ENCODE results near the gene THSD4.

The THSD4 gene

DNA sequence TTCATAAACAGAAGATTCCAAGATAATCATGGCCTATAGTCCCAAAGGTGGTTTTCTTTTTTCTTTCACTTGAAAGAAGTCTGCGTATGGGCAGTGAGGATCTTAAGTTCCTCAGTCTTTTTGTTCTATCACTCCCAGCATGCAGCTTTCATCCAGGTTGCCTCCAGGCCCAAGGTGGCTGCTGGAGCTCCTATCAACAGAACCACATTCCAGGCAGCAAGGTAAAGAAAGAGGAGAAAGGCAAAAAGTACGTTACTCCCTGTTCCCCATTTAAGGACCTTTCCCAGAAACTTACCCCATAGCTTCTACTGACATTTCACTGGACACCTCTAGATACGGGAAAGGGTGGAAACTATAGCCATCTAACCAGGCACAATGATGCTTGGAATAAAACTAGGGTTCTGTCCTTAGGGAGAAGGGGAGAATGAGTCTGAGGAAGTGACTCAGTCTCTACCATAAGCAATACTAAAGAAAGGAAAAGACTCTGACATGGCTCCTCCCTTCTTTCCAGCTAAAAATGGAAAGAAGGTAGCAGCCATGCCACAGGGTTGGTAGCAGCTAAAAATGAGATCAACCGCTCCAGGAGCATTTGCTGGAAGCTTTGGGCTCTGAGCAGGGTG is 381.2 kb downstream of the THSD4 start:
- H3K4me2 ChIP-seq (ENCODE audit: low read length): no peak overlapping the region
- H3K9me2 ChIP-seq (replicated peaks; ENCODE audit: control insufficient read depth, low read length): no peaks in the 10 kb centered on the region
- H3K27me3 ChIP-seq (ENCODE audit: control insufficient read depth, low read length): no peaks in the 10 kb centered on the region
- H3K79me2 ChIP-seq (ENCODE audit: control insufficient read depth, low read length): no peaks in the 10 kb centered on the region
- no peak for TF ChIP-seq EZH2phosphoT487 (IDR thresholded peaks at IDR 0.05; ENCODE audit: borderline replicate concordance, low read length)
- TF ChIP-seq, protein P1, sequence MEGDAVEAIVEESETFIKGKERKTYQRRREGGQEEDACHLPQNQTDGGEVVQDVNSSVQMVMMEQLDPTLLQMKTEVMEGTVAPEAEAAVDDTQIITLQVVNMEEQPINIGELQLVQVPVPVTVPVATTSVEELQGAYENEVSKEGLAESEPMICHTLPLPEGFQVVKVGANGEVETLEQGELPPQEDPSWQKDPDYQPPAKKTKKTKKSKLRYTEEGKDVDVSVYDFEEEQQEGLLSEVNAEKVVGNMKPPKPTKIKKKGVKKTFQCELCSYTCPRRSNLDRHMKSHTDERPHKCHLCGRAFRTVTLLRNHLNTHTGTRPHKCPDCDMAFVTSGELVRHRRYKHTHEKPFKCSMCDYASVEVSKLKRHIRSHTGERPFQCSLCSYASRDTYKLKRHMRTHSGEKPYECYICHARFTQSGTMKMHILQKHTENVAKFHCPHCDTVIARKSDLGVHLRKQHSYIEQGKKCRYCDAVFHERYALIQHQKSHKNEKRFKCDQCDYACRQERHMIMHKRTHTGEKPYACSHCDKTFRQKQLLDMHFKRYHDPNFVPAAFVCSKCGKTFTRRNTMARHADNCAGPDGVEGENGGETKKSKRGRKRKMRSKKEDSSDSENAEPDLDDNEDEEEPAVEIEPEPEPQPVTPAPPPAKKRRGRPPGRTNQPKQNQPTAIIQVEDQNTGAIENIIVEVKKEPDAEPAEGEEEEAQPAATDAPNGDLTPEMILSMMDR (IDR thresholded peaks at IDR 0.05; ENCODE audit: low read depth, low read length, poor library complexity, severe bottlenecking): no peak
- no peaks in the 10 kb centered on the region for H3K4me1 ChIP-seq (ENCODE audit: control insufficient read depth, low read length)
- H3K36me3 ChIP-seq (ENCODE audit: control insufficient read depth, low read length): no peaks in the 10 kb centered on the region
- H3F3A ChIP-seq (ENCODE audit: control insufficient read depth, insufficient read depth): no peaks in the 10 kb centered on the region
- peaks cover 2% of the 10 kb centered on the region; the same call in 1 of the 2 replicates for H3K9me3 ChIP-seq (ENCODE audit: control insufficient read depth, insufficient read depth, low read length)
- H4K20me1 ChIP-seq (ENCODE audit: control insufficient read depth, insufficient read depth, low read depth, low read length): no peaks in the 10 kb centered on the region
- no peak overlapping the region for H3K27ac ChIP-seq (ENCODE audit: low read depth, low read length)
- H3K4me3 ChIP-seq (ENCODE audit: low read length): no peak overlapping the region

DNA sequence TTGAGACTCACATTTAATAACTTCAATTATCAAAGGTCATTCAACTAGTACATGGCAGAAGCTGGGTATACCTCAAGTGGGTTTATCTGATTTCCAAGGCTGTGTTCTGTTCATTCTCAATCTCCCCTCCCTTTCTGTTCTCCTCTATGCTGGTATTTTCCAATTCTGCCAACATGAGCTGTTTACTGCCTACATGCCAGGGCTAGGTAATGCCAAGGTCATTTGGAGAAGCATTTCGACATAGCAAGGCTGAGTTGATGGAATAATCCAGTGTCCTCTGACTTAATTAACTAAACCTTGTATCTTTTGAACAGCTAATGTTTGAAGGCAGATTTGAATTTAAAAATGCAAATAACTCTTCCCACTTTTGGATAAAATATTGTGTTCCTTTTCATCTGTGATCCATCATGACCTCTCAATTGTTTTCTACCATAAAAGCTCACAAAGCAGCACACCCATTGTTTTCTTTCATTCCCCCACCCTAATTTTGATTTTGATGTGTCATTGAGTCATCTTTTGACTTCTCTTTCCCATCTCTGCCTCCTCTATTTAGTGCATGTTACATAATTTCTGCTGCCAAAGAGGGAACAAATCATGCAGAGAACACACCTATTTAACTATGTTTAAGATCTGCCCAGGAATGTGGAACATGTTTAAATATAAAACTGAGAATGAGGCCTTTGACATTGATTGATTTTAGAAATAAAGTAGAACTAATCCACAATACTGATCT is 386.2 kb downstream of the THSD4 start:
- TF ChIP-seq, protein P1 (IDR thresholded peaks at IDR 0.05; ENCODE audit: low read depth, low read length, poor library complexity, severe bottlenecking): no peak
- TF ChIP-seq EZH2phosphoT487 (IDR thresholded peaks at IDR 0.05; ENCODE audit: borderline replicate concordance, low read length): no peak
- H3K9me3 ChIP-seq (ENCODE audit: control insufficient read depth, insufficient read depth, low read length): peaks cover 3% of the 10 kb centered on the region; the same call in 1 of the 2 replicates
- H3K79me2 ChIP-seq (ENCODE audit: control insufficient read depth, low read length): no peaks in the 10 kb centered on the region
- H3K27me3 ChIP-seq (ENCODE audit: control insufficient read depth, low read length): no peaks in the 10 kb centered on the region
- no peaks in the 10 kb centered on the region for H3K9me2 ChIP-seq (replicated peaks; ENCODE audit: control insufficient read depth, low read length)
- H3F3A ChIP-seq (ENCODE audit: control insufficient read depth, insufficient read depth): no peaks in the 10 kb centered on the region
- no peaks in the 10 kb centered on the region for H3K36me3 ChIP-seq (ENCODE audit: control insufficient read depth, low read length)
- H3K4me2 ChIP-seq (ENCODE audit: low read length): no peak overlapping the region
- no peaks in the 10 kb centered on the region for H4K20me1 ChIP-seq (ENCODE audit: control insufficient read depth, insufficient read depth, low read depth, low read length)
- no peak overlapping the region for H3K27ac ChIP-seq (ENCODE audit: low read depth, low read length)
- H3K4me3 ChIP-seq (ENCODE audit: low read length): no peak overlapping the region
- no peaks in the 10 kb centered on the region for H3K4me1 ChIP-seq (ENCODE audit: control insufficient read depth, low read length)

DNA sequence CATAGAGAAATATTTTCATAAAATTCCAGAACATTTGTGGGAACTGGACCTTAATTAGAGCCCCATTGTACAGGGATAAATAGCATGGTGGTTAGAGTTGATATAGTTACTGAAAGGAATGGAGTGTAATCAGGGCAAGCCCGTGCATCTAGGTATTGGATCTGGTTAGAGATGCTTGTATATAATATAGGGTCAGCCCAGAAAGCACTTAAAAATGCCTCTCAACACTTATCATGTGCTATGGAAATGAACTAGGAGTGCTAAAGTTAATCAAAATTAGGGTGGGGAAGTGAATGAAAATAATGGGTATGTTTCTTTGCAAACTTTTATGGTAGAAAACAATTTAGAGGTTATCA is 386.8 kb downstream of the THSD4 start:
- Histone ChIP-seq H3K9me2 (replicated peaks; ENCODE audit: control insufficient read depth, low read length) (no peaks in the 10 kb centered on the region), H3K79me2 (ENCODE audit: control insufficient read depth, low read length) (no peaks in the 10 kb centered on the region), H3K4me3 (ENCODE audit: low read length) (no peak overlapping the region), H3F3A (ENCODE audit: control insufficient read depth, insufficient read depth) (no peaks in the 10 kb centered on the region), H3K27me3 (ENCODE audit: control insufficient read depth, low read length) (no peaks in the 10 kb centered on the region), H3K9me3 (ENCODE audit: control insufficient read depth, insufficient read depth, low read length) (peaks cover 3% of the 10 kb centered on the region; the same call in 1 of the 2 replicates), H3K27ac (ENCODE audit: low read depth, low read length) (no peak overlapping the region), H3K4me2 (ENCODE audit: low read length) (no peak overlapping the region), H3K4me1 (ENCODE audit: control insufficient read depth, low read length) (no peaks in the 10 kb centered on the region), H3K36me3 (ENCODE audit: control insufficient read depth, low read length) (no peaks in the 10 kb centered on the region), H4K20me1 (ENCODE audit: control insufficient read depth, insufficient read depth, low read depth, low read length) (no peaks in the 10 kb centered on the region)
- no peak for TF ChIP-seq EZH2phosphoT487 (IDR thresholded peaks at IDR 0.05; ENCODE audit: borderline replicate concordance, low read length)
- TF ChIP-seq, protein P1 (IDR thresholded peaks at IDR 0.05; ENCODE audit: low read depth, low read length, poor library complexity, severe bottlenecking): no peak
